ENCODE data around the gene NFIB. TPM values are rescaled to one million over a fixed set of nuclear protein-coding genes. Genes with fewer than 3 reads are reported as not detected.

The NFIB gene
- total and polyA plus RNA-seq, 2 of the 8 experiments (the other 6 are each of a cell fraction or from before 2014, with no cell fraction given): 2.6 to 13.1 TPM

- Histone ChIP-seq H3K4me1 (replicated peaks in 1 of 4; ENCODE audit: control insufficient read depth in 3 of 4, insufficient read depth in 4 of 4, low read length in 3 of 4) (no peaks in the 10 kb centered on the region), H3K23ac (ENCODE audit: insufficient read length) (no peak overlapping the region), H2BK15ac (ENCODE audit: low read length) (no peak overlapping the region), H3K9me3 (ENCODE audit: insufficient read depth in 2 of 2, low read depth in 1 of 2, low read length in 1 of 2) (no peaks in the 10 kb centered on the region), H3K27me3 (replicated peaks in 1 of 4; ENCODE audit: control insufficient read depth in 3 of 4, extremely low read depth in 1 of 4, insufficient read depth in 3 of 4, low read length in 3 of 4) (no peaks in the 10 kb centered on the region), H2BK12ac (ENCODE audit: low read depth, low read length) (no peak overlapping the region), H2BK20ac (ENCODE audit: low read length) (no peak overlapping the region), H3K23me2 (ENCODE audit: low read depth, low read length) (no peaks in the 10 kb centered on the region), H3K79me1 (ENCODE audit: low read depth, low read length) (no peaks in the 10 kb centered on the region), H3K4me2 (ENCODE audit: insufficient read depth in 1 of 2, low read depth in 2 of 2, low read length in 2 of 2) (no peak overlapping the region), H2BK120ac (replicated peaks; ENCODE audit: low read depth, low read length) (no peak overlapping the region), H4K8ac (ENCODE audit: extremely low read depth, insufficient read depth, low read length) (no peak overlapping the region), H3K4ac (replicated peaks; ENCODE audit: insufficient read length, low read depth, low read length) (no peak overlapping the region), H2BK5ac (ENCODE audit: low read depth, low read length) (no peak overlapping the region), H3K4me3 (ENCODE audit: extremely low read depth in 1 of 4, insufficient read depth in 2 of 4, low read depth in 3 of 4, low read length in 4 of 4) (no peak overlapping the region), H2AK5ac (ENCODE audit: low read depth, low read length) (no peak overlapping the region), H4K5ac (ENCODE audit: insufficient read length, low read depth, low read length) (no peak overlapping the region), H3K79me2 (ENCODE audit: control insufficient read depth in 1 of 2, insufficient read depth in 2 of 2, low read length in 2 of 2) (no peaks in the 10 kb centered on the region), H4K20me1 (replicated peaks in 1 of 2; ENCODE audit: control insufficient read depth in 1 of 2, insufficient read depth in 2 of 2, low read length in 2 of 2) (no peaks in the 10 kb centered on the region), H4K91ac (replicated peaks; ENCODE audit: insufficient read length, low read length) (no peak overlapping the region), H3K9ac (replicated peaks in 1 of 4; ENCODE audit: extremely low read depth in 1 of 4, low read depth in 3 of 4, low read length in 3 of 4) (no peak overlapping the region), H2AFZ (ENCODE audit: low read length) (no peak overlapping the region), H3K36me3 (ENCODE audit: control insufficient read depth in 2 of 4, insufficient read depth in 4 of 4, low read length in 3 of 4) (no peaks in the 10 kb centered on the region), H3K18ac (ENCODE audit: extremely low read depth, low read length) (no peak overlapping the region), H3K56ac (replicated peaks; ENCODE audit: insufficient read length, low read depth, low read length) (no peak overlapping the region), H3K14ac (ENCODE audit: insufficient read length) (no peak overlapping the region), H3K27ac (ENCODE audit: low read depth, low read length) (no peak overlapping the region)
- FAIRE-seq: no peak
- ChIA-PET POLR2A (ENCODE audit: partially characterized antibody) (interaction anchor here (0.6 kb wide), 1 partner anchor 1429 kb away, joined by 3 read pairs; no protein-coding TSS in a partner anchor), CTCF (ENCODE audit: partially characterized antibody) (interaction anchor here (0.6 to 1.5 kb wide), 2 partner anchors 10 to 106 kb away, joined by 3 to 4 read pairs; no protein-coding TSS in a partner anchor)
- DNase-seq (ENCODE audit: low read depth in 1 of 2, low spot score in 2 of 2): no peak
- 92% methylated on average over 11 of the region's 11 CpGs; no CpG with 5 or more reads in 1 of the 2 experiments for WGBS, 2 experiments (ENCODE audit: extremely low coverage in 1 of 2, insufficient coverage in 1 of 2, insufficient read length in 1 of 2, insufficient replicate concordance in 2 of 2, low coverage in 1 of 2, low lambda C conversion rate in 2 of 2, missing lambda C conversion rate in 1 of 2)
- no peak for TF ChIP-seq YY1 (IDR thresholded peaks at IDR 0.05; ENCODE audit: low read depth, low read length)
- no peak for TF ChIP-seq ASH2L (IDR thresholded peaks at IDR 0.05; ENCODE audit: low read length)
- no peak for TF ChIP-seq JUN (IDR thresholded peaks at IDR 0.05; ENCODE audit: low read depth, low read length)
- no peak for TF ChIP-seq POU5F1 (IDR thresholded peaks at IDR 0.05; ENCODE audit: low read depth, low read length)
- TF ChIP-seq CTCF (IDR thresholded peaks at IDR 0.05; ENCODE audit: control extremely low read depth in 1 of 3, insufficient read depth in 1 of 3, low read depth in 1 of 3, low read length in 3 of 3): no peak
- no peak for TF ChIP-seq TAF7 (optimal IDR thresholded peaks at IDR 0.05; ENCODE audit: borderline replicate concordance, low read depth, low read length)
- no peak for TF ChIP-seq SUZ12 (IDR thresholded peaks at IDR 0.05; ENCODE audit: low read length)
- TF ChIP-seq SIRT6 (IDR thresholded peaks at IDR 0.05; ENCODE audit: low read length): no peak
- TF ChIP-seq SP4 (IDR thresholded peaks at IDR 0.05; ENCODE audit: low read length): no peak
- TF ChIP-seq, protein P1, sequence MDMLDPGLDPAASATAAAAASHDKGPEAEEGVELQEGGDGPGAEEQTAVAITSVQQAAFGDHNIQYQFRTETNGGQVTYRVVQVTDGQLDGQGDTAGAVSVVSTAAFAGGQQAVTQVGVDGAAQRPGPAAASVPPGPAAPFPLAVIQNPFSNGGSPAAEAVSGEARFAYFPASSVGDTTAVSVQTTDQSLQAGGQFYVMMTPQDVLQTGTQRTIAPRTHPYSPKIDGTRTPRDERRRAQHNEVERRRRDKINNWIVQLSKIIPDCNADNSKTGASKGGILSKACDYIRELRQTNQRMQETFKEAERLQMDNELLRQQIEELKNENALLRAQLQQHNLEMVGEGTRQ (IDR thresholded peaks at IDR 0.05; ENCODE audit: low read length): no peak
Observed at GRCh38 chr9:14131356-14132088, 182.4 kb downstream of the NFIB start.
